Effector CD4-positive, alpha-beta T cell (primary cell): ENCODE results near the gene CBX5.
"Not testable (repeated sequence)": the region's sequence is repeated elsewhere in the genome, so short reads cannot be mapped to it uniquely, and the experiment has no call there.

Experiments
- DNase-seq: peaks from one replicate; pipeline ENCODE4 v3.0.0-alpha.2; 2020

CBX5 gene

GRCh38 chr12:54197010-54197409 lies 82.9 kb downstream of the CBX5 start:
- DNase-seq = no peak

- DNase-seq = no peak
These were observed 83.5 kb downstream of the CBX5 start for GRCh38 chr12:54196396-54196795.

GRCh38 chr12:54195737-54196347 lies 84.1 kb downstream of the CBX5 start:
- no peak for DNase-seq

- no peak for DNase-seq
These were observed 84.7 kb downstream of the CBX5 start for GRCh38 chr12:54195080-54195736.

GRCh38 chr12:54194611-54195010 lies 85.3 kb downstream of the CBX5 start:
- not testable (repeated sequence) for DNase-seq

GRCh38 chr12:54193434-54193833 lies 86.5 kb downstream of the CBX5 start:
- no peak for DNase-seq

- DNase-seq = peak; percentile 72
These were observed 88.3 kb downstream of the CBX5 start for GRCh38 chr12:54191550-54192022.

GRCh38 chr12:54191126-54191525 lies 88.8 kb downstream of the CBX5 start:
- no peak for DNase-seq

GRCh38 chr12:54189198-54189539 lies 90.8 kb downstream of the CBX5 start:
- DNase-seq = no peak

- DNase-seq = no peak
These were observed 92.8 kb downstream of the CBX5 start for GRCh38 chr12:54187075-54187474.

- no peak for DNase-seq
These were observed 94.0 kb downstream of the CBX5 start for GRCh38 chr12:54185919-54186318.

- DNase-seq = not testable (repeated sequence)
These were observed 94.6 kb downstream of the CBX5 start for GRCh38 chr12:54185297-54185696.

GRCh38 chr12:54184024-54184805 lies 95.7 kb downstream of the CBX5 start:
- DNase-seq = no peak

GRCh38 chr12:54182981-54183380 lies 96.9 kb downstream of the CBX5 start:
- DNase-seq = no peak

GRCh38 chr12:54182086-54182485 lies 97.8 kb downstream of the CBX5 start:
- DNase-seq = no peak
